DND-41 (cell line): ENCODE measurements around the gene GRID1.

ENCODE experiments used
- ATAC-seq: fragments of 200-7000 bp; cut with Tn5 transposase; 3 replicates; pipeline ENCODE4 v1.9.1; 2021; ENCODE audit warnings: low read depth; ENCODE audit not compliant: insufficient read depth
- DNase-seq: peaks from one replicate; pipeline ENCODE4 v3.0.0-alpha.2; 2020
- H2AFZ ChIP-seq: 2 replicates; pipeline ENCODE4 v1.6.0; 2012; ENCODE audit warnings: low read depth, low read length
- H3K27ac ChIP-seq: 2 replicates; pipeline ENCODE4 v1.5.1; 2012; ENCODE audit warnings: low read length, inconsistent platforms
- H3K27me3 ChIP-seq: fragments of 200-600 bp; sonication (generic); 2 replicates; pipeline ENCODE4 v1.6.0; 2012; ENCODE audit warnings: low read length, mild to moderate bottlenecking, inconsistent platforms; ENCODE audit not compliant: insufficient read depth, poor library complexity
- H3K36me3 ChIP-seq: 2 replicates; pipeline ENCODE4 v1.5.1; 2012; ENCODE audit warnings: low read length, inconsistent platforms; ENCODE audit not compliant: insufficient read depth
- H3K4me1 ChIP-seq: 2 replicates; pipeline ENCODE4 v1.5.1; 2012; ENCODE audit warnings: mild to moderate bottlenecking, low read length; ENCODE audit not compliant: insufficient read depth
- H3K4me2 ChIP-seq: 2 replicates; pipeline ENCODE4 v1.6.0; 2012; ENCODE audit warnings: mild to moderate bottlenecking, moderate library complexity, low read length, inconsistent platforms; ENCODE audit not compliant: insufficient read depth
- H3K4me3 ChIP-seq, 2 experiments: fragments of 200-600 bp in 1 of 2; shearing (Covaris generic) in 1 of 2; 2 replicates each; pipeline ENCODE4 v1.5.1; 2012 to 2016; ENCODE audit warnings: inconsistent platforms in 2 of 2, low read length in 2 of 2, mild to moderate bottlenecking in 2 of 2, low read depth in 1 of 2, moderate library complexity in 1 of 2
- H3K79me2 ChIP-seq: 2 replicates; pipeline ENCODE4 v1.6.0; 2012; ENCODE audit warnings: low read length, inconsistent platforms; ENCODE audit not compliant: insufficient read depth
- H3K9ac ChIP-seq: 2 replicates; pipeline ENCODE4 v1.6.0; 2012; ENCODE audit warnings: low read depth, mild to moderate bottlenecking, inconsistent platforms, low read length, moderate library complexity
- H3K9me3 ChIP-seq: 2 replicates; pipeline ENCODE4 v1.5.1; 2012; ENCODE audit warnings: low read length, moderate library complexity, mild to moderate bottlenecking, inconsistent platforms; ENCODE audit not compliant: insufficient read depth, severe bottlenecking
- H4K20me1 ChIP-seq: 2 replicates; pipeline ENCODE4 v1.6.0; 2012; ENCODE audit warnings: low read length; ENCODE audit not compliant: insufficient read depth
- CTCF ChIP-seq: IDR thresholded peaks from 2 replicates; pipeline ENCODE4 v1.5.1; 2012; ENCODE audit warnings: borderline replicate concordance, low read length, moderate library complexity, mild to moderate bottlenecking; ENCODE audit not compliant: poor library complexity, severe bottlenecking; ENCODE audit errors: extremely low read depth
- EZH2 ChIP-seq: IDR thresholded peaks from 3 replicates; pipeline ENCODE4 v1.6.1; 2012; ENCODE audit warnings: borderline replicate concordance, low read depth, mild to moderate bottlenecking, moderate library complexity, low read length, inconsistent platforms; ENCODE audit not compliant: severe bottlenecking

The GRID1 gene

GRCh38 chr10:86366902-86367151 is 232 bp upstream of the GRID1 start:
- no peak overlapping the region for H3K9ac ChIP-seq
- ATAC-seq = no peak

GRCh38 chr10:86365346-86366032 is 1.1 kb downstream of the GRID1 start:
- H3K27ac ChIP-seq = no peak overlapping the region
- no peaks in the 10 kb centered on the region for H3K9me3 ChIP-seq
- no peaks in the 10 kb centered on the region for H4K20me1 ChIP-seq
- H3K27me3 ChIP-seq = peaks cover 6% of the 10 kb centered on the region
- H3K4me2 ChIP-seq = no peak overlapping the region
- H3K4me3 ChIP-seq = no peak overlapping the region
- ATAC-seq (no peak), DNase-seq (no peak)
- no peaks in the 10 kb centered on the region for H3K36me3 ChIP-seq
- no peak for TF ChIP-seq EZH2
- no peak for TF ChIP-seq CTCF
- H3K79me2 ChIP-seq = no peaks in the 10 kb centered on the region
- H2AFZ ChIP-seq = no peak overlapping the region
- no peak overlapping the region for H3K9ac ChIP-seq
- H3K4me1 ChIP-seq = no peaks in the 10 kb centered on the region

More at GRCh38 chr10:86366902-86367151, 232 bp upstream of the GRID1 start:
- Histone ChIP-seq H3K79me2 (no peaks in the 10 kb centered on the region), H3K36me3 (no peaks in the 10 kb centered on the region), H4K20me1 (no peaks in the 10 kb centered on the region), H3K27me3 (peaks cover 6% of the 10 kb centered on the region), H3K4me2 (no peak overlapping the region), H3K9me3 (no peaks in the 10 kb centered on the region), H3K4me3 (no peak overlapping the region), H2AFZ (no peak overlapping the region), H3K27ac (no peak overlapping the region), H3K4me1 (no peaks in the 10 kb centered on the region)
- DNase-seq = no peak
- TF ChIP-seq EZH2 = no peak
- no peak for TF ChIP-seq CTCF

GRCh38 chr10:86364491-86365345 is 1.9 kb downstream of the GRID1 start:
- Histone ChIP-seq H3K36me3 (no peaks in the 10 kb centered on the region), H3K4me1 (no peaks in the 10 kb centered on the region), H3K9ac (no peak overlapping the region), H2AFZ (no peak overlapping the region), H3K4me3 (no peak overlapping the region), H3K27me3 (no peaks in the 10 kb centered on the region), H3K27ac (no peak overlapping the region), H3K79me2 (no peaks in the 10 kb centered on the region), H3K9me3 (no peaks in the 10 kb centered on the region), H3K4me2 (no peak overlapping the region), H4K20me1 (no peaks in the 10 kb centered on the region)
- ATAC-seq = no peak
- TF ChIP-seq CTCF (no peak), EZH2 (no peak)
- no peak for DNase-seq
